Retinal pigment epithelial cell (primary cell): Measurements from ENCODE around the gene ADGRD1.

Experiments
- DNase-seq: peaks from one replicate; pipeline ENCODE4 v3.0.0-alpha.2; 2010; ENCODE audit warnings: low read depth
- H3K4me3 ChIP-seq: 2 replicates; pipeline ENCODE4 v1.5.1; 2011; ENCODE audit warnings: mild to moderate bottlenecking, low read length, control low read depth, moderate library complexity
- CTCF ChIP-seq: conservative IDR thresholded peaks from 2 replicates; pipeline ENCODE4 v1.5.1; 2011; ENCODE audit warnings: low read depth, low read length, control low read depth, inconsistent platforms

Gene ADGRD1

GRCh38 chr12:131018808-131019397, 65.2 kb downstream of the ADGRD1 start:
- DNase-seq = no peak
- TF ChIP-seq CTCF = no peak
- H3K4me3 ChIP-seq = no peak overlapping the region

GRCh38 chr12:131020326-131021153, 66.8 kb downstream of the ADGRD1 start:
- no peak for TF ChIP-seq CTCF
- no peak for DNase-seq
- no peak overlapping the region for H3K4me3 ChIP-seq

GRCh38 chr12:131021154-131021541, 67.4 kb downstream of the ADGRD1 start:
- no peak overlapping the region for H3K4me3 ChIP-seq
- DNase-seq = no peak
- TF ChIP-seq CTCF = no peak

GRCh38 chr12:131024026-131024425, 70.3 kb downstream of the ADGRD1 start:
- H3K4me3 ChIP-seq = no peak overlapping the region
- DNase-seq = no peak
- TF ChIP-seq CTCF = no peak

- H3K4me3 ChIP-seq = no peak overlapping the region
- no peak for DNase-seq
- TF ChIP-seq CTCF = no peak
Observed at GRCh38 chr12:131024721-131025120, 71.0 kb downstream of the ADGRD1 start.

- H3K4me3 ChIP-seq = no peak overlapping the region
- no peak for DNase-seq
- TF ChIP-seq CTCF = no peak
Observed at GRCh38 chr12:131025234-131025633, 71.5 kb downstream of the ADGRD1 start.
